Ectodermal cell (in vitro differentiated cells): Measurements from ENCODE around the gene FEM1C.
"Not testable (repeated sequence)": the region's sequence is repeated elsewhere in the genome, so short reads cannot be mapped to it uniquely, and the experiment has no call there.

ENCODE experiments used
- H3K27ac ChIP-seq: 2 replicates; pipeline ENCODE4 v1.7.0; 2013; ENCODE audit warnings: mild to moderate bottlenecking, low read depth, low read length; ENCODE audit not compliant: insufficient read depth, poor library complexity, severe bottlenecking
- H3K27me3 ChIP-seq: 2 replicates; pipeline ENCODE4 v1.7.0; 2013; ENCODE audit warnings: mild to moderate bottlenecking, low read length; ENCODE audit not compliant: insufficient read depth, control insufficient read depth, poor library complexity, severe bottlenecking
- H3K36me3 ChIP-seq: one replicate; pipeline ENCODE4 v1.7.0; 2013; ENCODE audit warnings: low read length; ENCODE audit not compliant: control insufficient read depth, insufficient read depth
- H3K4me1 ChIP-seq: one replicate; pipeline ENCODE4 v1.7.0; 2013; ENCODE audit warnings: low read length; ENCODE audit not compliant: control insufficient read depth, insufficient read depth
- H3K4me3 ChIP-seq: 2 replicates; pipeline ENCODE4 v1.7.0; 2013; ENCODE audit warnings: low read depth, low read length, control low read depth; ENCODE audit not compliant: insufficient read depth
- H3K9me3 ChIP-seq: 2 replicates; pipeline ENCODE4 v1.7.0; 2013; ENCODE audit warnings: mild to moderate bottlenecking, low read length, moderate library complexity; ENCODE audit not compliant: control insufficient read depth
- WGBS, 2 experiments: methylation state at CpG; one replicate each; pipeline ENCODE4 v1.1.7; 2013; ENCODE audit warnings: missing lambda C conversion rate in 2 of 2; 5-methylcytosine and 5-hydroxymethylcytosine counted together

FEM1C gene

DNA sequence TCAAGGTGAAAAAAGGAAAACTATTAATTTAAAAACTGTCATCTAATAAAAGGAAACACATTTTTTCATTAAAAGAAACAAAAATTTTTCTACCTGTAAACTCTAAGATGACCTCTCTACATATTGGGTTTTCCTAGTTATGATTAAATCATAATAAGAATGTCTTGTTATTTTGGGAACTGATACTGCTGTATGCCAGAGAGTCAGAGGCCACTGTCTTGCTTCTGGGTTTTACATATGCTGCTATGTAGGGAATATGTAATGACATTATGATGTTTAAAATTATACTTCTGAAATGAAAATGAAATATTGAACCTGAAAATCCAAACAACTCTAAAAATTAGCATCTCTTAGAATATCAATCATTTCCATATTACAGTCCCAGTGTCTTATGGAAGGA is 63.7 kb downstream of the FEM1C start:
- Histone ChIP-seq H3K9me3 (no peaks in the 10 kb centered on the region), H3K4me3 (no peak overlapping the region), H3K27ac (no peak overlapping the region), H3K27me3 (no peaks in the 10 kb centered on the region), H3K36me3 (no peaks in the 10 kb centered on the region), H3K4me1 (no peaks in the 10 kb centered on the region)

DNA sequence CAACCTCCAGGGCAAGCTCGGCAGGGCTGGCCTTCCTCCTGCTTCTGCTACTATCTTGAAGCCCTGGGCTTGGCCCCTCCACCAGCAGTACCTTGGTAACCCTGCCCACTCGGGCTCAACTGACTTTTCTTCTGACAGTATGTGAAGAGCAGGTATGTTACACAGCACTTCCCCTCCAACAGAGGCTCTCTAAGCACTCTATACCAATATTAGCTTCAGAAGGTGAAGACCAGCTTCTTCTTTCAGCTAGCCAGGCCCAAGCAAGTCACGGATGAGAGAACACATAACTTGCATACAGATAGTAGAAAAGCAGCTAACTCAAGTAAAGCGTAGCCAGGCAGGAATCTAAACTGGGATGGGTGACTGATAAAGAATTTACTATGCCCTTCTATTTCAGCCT is 64.3 kb downstream of the FEM1C start:
- H3K27me3 ChIP-seq: no peaks in the 10 kb centered on the region
- H3K36me3 ChIP-seq: no peaks in the 10 kb centered on the region
- no peaks in the 10 kb centered on the region for H3K9me3 ChIP-seq
- H3K4me3 ChIP-seq: no peak overlapping the region
- WGBS, 2 experiments: 86 to 88% methylated on average over 4 of the region's 4 CpGs
- H3K4me1 ChIP-seq: no peaks in the 10 kb centered on the region
- H3K27ac ChIP-seq: no peak overlapping the region

DNA sequence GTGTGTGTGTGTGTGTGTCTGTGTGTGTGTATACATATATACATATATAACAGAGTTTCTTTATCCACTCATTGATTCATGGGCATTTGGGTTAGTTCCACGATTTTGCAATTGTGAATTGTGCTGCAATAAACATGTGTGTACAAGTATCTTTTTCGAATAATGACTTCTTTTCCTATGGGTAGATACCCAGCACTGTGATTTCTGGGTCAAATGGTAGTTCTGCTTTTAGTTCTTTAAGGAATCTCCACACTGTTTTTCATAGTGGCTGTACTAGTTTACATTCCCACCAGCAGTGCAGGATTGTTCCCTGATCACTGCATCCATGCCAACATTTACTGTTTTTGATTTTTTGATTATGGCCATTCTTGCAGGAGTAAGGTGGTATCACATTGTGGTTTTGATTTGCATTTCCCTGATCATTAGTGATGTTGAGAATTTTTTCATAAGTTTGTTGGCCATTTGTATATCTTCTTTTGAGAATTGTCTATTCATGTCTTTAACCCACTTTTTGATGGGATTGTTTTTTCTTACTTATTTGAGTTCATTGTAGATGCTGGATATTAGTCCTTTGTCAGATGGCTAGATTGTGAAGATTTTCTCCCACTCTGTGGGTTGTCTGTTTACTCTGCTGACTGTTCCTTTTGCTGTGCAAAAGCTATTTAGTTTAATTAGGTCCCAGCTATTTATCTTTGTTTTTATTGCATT is 65.3 kb downstream of the FEM1C start:
- H3K4me1 ChIP-seq, H3K27me3 ChIP-seq, H3K36me3 ChIP-seq, H3K4me3 ChIP-seq, H3K9me3 ChIP-seq, H3K27ac ChIP-seq: not testable (repeated sequence)
- 92 to 100% methylated on average over 2 of the region's 2 CpGs for WGBS, 2 experiments

DNA sequence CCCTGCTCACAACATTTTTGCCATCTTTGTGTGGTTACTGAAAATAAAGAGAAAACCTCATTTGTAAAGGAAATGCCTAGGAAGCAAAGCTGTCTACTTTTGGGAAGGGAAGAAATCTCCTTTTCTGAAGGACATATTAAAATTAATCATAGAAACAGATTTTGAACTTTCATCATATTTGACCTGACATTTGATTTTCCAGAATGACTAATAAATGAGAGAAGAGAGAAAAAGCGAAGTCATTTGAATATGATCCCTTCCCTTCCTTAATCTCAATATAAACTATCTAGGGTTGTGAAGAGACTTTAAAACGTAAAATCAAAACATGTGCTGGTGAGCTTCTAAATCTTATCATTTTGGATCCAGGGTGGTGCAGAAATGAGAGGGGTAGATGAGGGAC is 66.3 kb downstream of the FEM1C start:
- no peaks in the 10 kb centered on the region for H3K4me1 ChIP-seq
- 81 to 92% methylated on average over 1 of the region's 2 CpGs for WGBS, 2 experiments
- no peaks in the 10 kb centered on the region for H3K36me3 ChIP-seq
- H3K4me3 ChIP-seq: no peak overlapping the region
- no peak overlapping the region for H3K27ac ChIP-seq
- H3K27me3 ChIP-seq: no peaks in the 10 kb centered on the region
- H3K9me3 ChIP-seq: no peaks in the 10 kb centered on the region

DNA sequence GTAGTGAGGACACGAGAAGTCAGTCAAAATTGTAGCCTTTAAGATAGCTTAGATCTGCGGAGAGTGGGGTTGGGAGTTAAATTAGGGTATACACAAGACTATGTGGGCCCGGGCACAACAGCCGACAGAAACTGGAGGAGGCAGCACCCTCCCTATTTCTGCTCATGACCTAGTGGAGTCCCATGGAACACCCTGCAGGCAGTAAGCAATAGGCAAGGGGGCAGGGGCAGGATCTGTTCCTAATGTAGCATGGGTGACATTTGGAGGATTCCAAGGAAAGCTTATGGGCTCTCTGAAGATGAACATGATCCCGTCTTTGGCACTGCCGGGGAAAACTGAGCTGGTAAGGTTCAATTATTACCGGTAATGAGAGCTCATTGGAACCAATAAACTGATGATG is 67.0 kb downstream of the FEM1C start:
- Histone ChIP-seq H3K36me3 (no peaks in the 10 kb centered on the region), H3K9me3 (no peaks in the 10 kb centered on the region), H3K27me3 (no peaks in the 10 kb centered on the region), H3K4me1 (no peaks in the 10 kb centered on the region), H3K4me3 (no peak overlapping the region), H3K27ac (no peak overlapping the region)
- WGBS, 2 experiments: 95 to 97% methylated on average over 7 of the region's 7 CpGs

DNA sequence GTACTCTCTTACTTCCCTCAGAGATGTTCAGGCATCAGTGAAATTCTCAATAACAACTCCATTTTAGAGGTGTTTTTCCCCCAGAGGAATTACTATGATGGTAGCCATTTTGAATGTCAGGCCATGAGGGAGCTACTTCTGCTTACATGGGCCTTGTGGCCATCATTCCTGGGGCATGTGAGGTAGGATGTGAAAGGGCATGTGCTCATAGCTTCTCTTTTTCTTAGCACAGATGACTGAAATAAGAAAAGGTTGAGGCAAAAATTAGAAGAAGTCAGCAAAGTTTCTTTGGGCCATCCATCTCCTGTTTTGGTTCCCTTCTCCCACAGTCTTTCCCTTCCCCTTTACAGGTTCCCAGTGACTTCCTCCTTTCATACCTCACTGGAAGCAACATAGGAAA is 68.8 kb downstream of the FEM1C start:
- no peaks in the 10 kb centered on the region for H3K36me3 ChIP-seq
- H3K27ac ChIP-seq: no peak overlapping the region
- H3K4me3 ChIP-seq: no peak overlapping the region
- no peaks in the 10 kb centered on the region for H3K9me3 ChIP-seq
- H3K27me3 ChIP-seq: no peaks in the 10 kb centered on the region
- H3K4me1 ChIP-seq: no peaks in the 10 kb centered on the region

DNA sequence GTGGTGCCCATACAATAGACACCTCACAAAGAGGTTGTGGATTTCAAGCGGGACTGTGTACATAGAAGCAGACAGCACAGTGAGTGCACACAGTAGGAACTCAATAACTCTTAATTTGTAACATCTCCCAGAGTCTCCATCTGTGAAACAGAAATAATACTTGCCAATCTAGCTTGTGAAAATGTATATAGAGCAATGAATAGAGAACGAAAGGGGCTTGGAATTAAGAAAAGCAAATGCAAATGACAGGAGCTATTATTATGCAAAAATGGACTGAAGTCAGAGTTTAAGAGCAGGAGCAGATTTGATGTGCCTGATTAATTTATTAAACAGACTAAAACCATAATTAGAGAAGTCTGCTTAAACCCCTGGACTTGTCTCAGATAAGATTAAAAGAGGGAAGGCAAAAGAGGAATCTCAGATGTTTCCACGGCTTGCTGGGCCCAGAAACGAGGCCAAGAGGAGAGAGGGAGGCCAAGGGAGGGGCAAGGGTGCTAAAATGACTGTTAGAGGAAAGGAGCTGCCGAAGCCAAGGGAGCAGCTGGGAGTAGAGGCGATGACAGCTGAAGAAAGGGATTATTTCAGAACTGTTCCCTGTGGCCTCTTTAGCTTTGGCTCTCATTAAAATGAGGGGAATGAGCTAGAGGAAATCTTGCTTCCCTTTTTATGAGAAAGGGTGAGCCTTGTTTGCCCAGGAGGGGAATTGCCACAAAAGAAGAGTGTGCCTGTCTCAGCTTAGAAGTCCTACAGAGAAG is 72.1 kb downstream of the FEM1C start:
- H3K9me3 ChIP-seq: no peaks in the 10 kb centered on the region
- H3K27ac ChIP-seq: no peak overlapping the region
- H3K36me3 ChIP-seq: no peaks in the 10 kb centered on the region
- no peaks in the 10 kb centered on the region for H3K4me1 ChIP-seq
- H3K27me3 ChIP-seq: no peaks in the 10 kb centered on the region
- WGBS, 2 experiments: 47 to 50% methylated on average over 6 of the region's 6 CpGs
- H3K4me3 ChIP-seq: no peak overlapping the region

DNA sequence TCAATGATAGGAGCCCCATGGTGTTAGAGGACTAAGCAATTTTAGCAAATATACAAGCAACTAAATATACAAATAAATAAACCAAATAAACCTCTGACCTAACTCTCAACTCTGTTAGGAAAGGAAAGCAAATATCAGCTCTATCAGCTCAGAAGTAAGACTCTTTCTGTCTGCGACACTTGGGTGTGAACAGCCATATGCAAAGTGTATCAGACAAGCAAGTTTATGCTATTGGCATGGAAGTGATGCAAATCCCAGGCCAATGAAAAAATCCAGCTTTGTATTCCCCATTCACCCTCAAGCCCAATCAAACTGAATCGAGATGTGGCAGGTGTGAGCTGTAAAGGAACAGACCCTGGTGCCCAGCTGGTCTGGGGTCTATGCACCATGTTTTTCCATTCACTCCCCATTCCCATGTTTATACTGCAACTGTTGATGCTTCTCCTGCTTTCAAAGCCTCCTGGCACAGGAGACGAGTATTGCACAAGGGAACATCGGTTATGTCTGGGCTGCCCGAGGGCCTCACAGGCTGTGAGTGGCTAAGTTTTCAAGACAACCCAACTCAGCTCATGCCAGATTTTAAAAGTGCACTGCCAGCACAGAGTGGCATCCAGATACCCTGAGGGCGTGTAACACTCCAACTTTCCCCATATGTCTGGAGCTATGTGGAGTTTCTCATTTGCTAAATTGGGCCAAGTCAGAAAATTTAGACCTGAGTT is 73.1 kb downstream of the FEM1C start:
- no peaks in the 10 kb centered on the region for H3K9me3 ChIP-seq
- 93 to 94% methylated on average over 6 of the region's 6 CpGs for WGBS, 2 experiments
- no peaks in the 10 kb centered on the region for H3K27me3 ChIP-seq
- H3K27ac ChIP-seq: no peak overlapping the region
- H3K4me3 ChIP-seq: no peak overlapping the region
- no peaks in the 10 kb centered on the region for H3K36me3 ChIP-seq
- no peaks in the 10 kb centered on the region for H3K4me1 ChIP-seq

DNA sequence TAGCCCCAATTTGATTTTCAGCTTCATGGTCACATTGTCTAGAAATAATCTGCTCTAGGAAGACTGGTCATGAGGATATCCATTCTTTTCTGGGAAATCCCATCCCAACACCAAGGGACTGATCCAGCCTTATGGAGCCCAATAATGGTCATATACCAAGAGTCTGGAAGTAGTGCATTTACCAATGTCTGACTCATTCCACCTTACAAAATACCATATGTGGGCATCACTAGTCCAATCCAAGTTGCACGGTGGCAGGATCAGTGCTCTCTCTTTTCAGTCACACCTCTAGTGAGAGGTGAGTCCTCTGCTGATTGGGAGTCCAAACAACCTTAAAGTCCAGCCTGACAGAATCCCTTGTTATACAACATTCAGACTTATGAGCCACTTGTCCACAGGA is 73.7 kb downstream of the FEM1C start:
- Histone ChIP-seq H3K9me3 (no peaks in the 10 kb centered on the region), H3K27me3 (no peaks in the 10 kb centered on the region), H3K36me3 (no peaks in the 10 kb centered on the region), H3K27ac (no peak overlapping the region), H3K4me3 (no peak overlapping the region), H3K4me1 (no peaks in the 10 kb centered on the region)
- WGBS, 2 experiments: 92 to 94% methylated on average over 1 of the region's 1 CpG
